ENCODE measurements around the gene CIAO1. TPM values are rescaled to one million over a fixed set of nuclear protein-coding genes. Genes with fewer than 3 reads are reported as not detected.

Gene CIAO1
- total RNA-seq, 1 donor = 126 TPM

- no peaks in the 10 kb centered on the region for H3K9me3 ChIP-seq (ENCODE audit: low read depth, low read length)
- no peaks in the 10 kb centered on the region for H3K36me3 ChIP-seq (ENCODE audit: insufficient read depth, low read length)
- no peaks in the 10 kb centered on the region for H4K20me1 ChIP-seq (ENCODE audit: insufficient read depth, low read length)
- peak overlapping the region; percentile 78 for H3K27ac ChIP-seq (ENCODE audit: low read depth, low read length)
- H3K79me2 ChIP-seq (ENCODE audit: insufficient read depth, low read length) = no peaks in the 10 kb centered on the region
- peaks cover 18% of the 10 kb centered on the region for H3K4me1 ChIP-seq (ENCODE audit: insufficient read depth, low read length)
- no peak for DNase-seq (ENCODE audit: insufficient read length, low spot score, missing footprints)
- peaks cover 4% of the 10 kb centered on the region for H3K27me3 ChIP-seq (ENCODE audit: insufficient read depth, low read length)
- peak overlapping the region; percentile 79 for H3K4me2 ChIP-seq (ENCODE audit: insufficient read depth, low read length)
- peak overlapping the region; percentile 64 for H2AFZ ChIP-seq (ENCODE audit: low read length)
- H3K4me3 ChIP-seq (ENCODE audit: insufficient read depth, low read length) = peak overlapping the region; percentile 60
- TF ChIP-seq, protein P1, sequence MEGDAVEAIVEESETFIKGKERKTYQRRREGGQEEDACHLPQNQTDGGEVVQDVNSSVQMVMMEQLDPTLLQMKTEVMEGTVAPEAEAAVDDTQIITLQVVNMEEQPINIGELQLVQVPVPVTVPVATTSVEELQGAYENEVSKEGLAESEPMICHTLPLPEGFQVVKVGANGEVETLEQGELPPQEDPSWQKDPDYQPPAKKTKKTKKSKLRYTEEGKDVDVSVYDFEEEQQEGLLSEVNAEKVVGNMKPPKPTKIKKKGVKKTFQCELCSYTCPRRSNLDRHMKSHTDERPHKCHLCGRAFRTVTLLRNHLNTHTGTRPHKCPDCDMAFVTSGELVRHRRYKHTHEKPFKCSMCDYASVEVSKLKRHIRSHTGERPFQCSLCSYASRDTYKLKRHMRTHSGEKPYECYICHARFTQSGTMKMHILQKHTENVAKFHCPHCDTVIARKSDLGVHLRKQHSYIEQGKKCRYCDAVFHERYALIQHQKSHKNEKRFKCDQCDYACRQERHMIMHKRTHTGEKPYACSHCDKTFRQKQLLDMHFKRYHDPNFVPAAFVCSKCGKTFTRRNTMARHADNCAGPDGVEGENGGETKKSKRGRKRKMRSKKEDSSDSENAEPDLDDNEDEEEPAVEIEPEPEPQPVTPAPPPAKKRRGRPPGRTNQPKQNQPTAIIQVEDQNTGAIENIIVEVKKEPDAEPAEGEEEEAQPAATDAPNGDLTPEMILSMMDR (IDR thresholded peaks at IDR 0.05; ENCODE audit: extremely low read depth, low read depth, low read length) = no peak
Measured at GRCh38 chr2:96315400-96316071, 49.5 kb downstream of the CIAO1 start.

DNA sequence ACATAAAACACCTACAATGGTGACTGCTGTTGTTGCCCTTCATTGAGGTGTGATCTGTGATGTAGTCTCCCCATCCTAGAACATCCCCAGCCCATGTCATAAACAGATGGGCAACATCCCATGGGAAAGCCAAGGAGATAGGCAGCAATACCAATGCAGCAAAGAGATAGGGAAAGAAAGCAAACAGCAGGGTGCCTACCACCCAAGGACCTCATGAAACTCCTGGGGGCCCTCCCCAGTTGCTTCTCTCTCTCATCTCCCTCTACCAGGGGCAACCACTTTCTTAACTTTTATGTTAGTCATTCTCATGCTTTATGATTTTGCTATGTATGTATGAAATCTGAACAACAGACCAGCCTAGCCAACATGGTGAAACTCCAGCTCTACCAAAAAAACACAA lies 51.0 kb downstream of the CIAO1 start:
- Histone ChIP-seq H3K4me1 (ENCODE audit: insufficient read depth, low read length) (peaks cover 27% of the 10 kb centered on the region), H2AFZ (ENCODE audit: low read length) (no peak overlapping the region), H3K4me3 (ENCODE audit: insufficient read depth, low read length) (no peak overlapping the region)

DNA sequence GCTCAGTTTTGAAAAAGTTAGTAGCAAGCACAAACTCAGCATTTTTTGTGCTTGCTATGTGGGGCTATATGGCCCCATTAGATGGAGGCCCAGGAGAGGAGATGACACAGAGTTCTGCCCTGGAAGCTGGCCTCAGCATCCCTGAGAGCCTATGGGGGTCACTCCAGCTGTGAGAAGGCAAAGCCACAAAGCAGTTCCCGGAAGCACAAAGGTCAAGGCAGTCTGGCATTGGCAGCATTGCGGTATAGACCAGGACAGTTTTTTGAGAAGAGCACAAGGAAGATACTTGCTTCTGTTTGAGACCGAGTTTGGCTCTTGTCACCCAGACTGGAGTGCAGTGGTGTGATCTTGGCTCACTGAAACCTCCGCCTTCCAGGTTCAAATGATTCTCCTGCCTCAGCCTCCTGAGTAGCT lies 51.6 kb downstream of the CIAO1 start:
- no peaks in the 10 kb centered on the region for H4K20me1 ChIP-seq (ENCODE audit: insufficient read depth, low read length)
- no peak overlapping the region for H3K4me2 ChIP-seq (ENCODE audit: insufficient read depth, low read length)
- DNase-seq (ENCODE audit: insufficient read length, low spot score, missing footprints) = no peak
- no peaks in the 10 kb centered on the region for H3K9me3 ChIP-seq (ENCODE audit: low read depth, low read length)
- H2AFZ ChIP-seq (ENCODE audit: low read length) = no peak overlapping the region
- no peaks in the 10 kb centered on the region for H3K36me3 ChIP-seq (ENCODE audit: insufficient read depth, low read length)
- H3K4me3 ChIP-seq (ENCODE audit: insufficient read depth, low read length) = no peak overlapping the region
- H3K79me2 ChIP-seq (ENCODE audit: insufficient read depth, low read length) = no peaks in the 10 kb centered on the region
- peaks cover 27% of the 10 kb centered on the region for H3K4me1 ChIP-seq (ENCODE audit: insufficient read depth, low read length)
- H3K27me3 ChIP-seq (ENCODE audit: insufficient read depth, low read length) = peaks cover 20% of the 10 kb centered on the region
- TF ChIP-seq, protein P1 (IDR thresholded peaks at IDR 0.05; ENCODE audit: extremely low read depth, low read depth, low read length) = no peak
- no peak overlapping the region for H3K27ac ChIP-seq (ENCODE audit: low read depth, low read length)

More for the DNA sequence above, 51.0 kb downstream of the CIAO1 start:
- no peaks in the 10 kb centered on the region for H4K20me1 ChIP-seq (ENCODE audit: insufficient read depth, low read length)
- TF ChIP-seq, protein P1 (IDR thresholded peaks at IDR 0.05; ENCODE audit: extremely low read depth, low read depth, low read length) = no peak
- no peak for DNase-seq (ENCODE audit: insufficient read length, low spot score, missing footprints)
- H3K27ac ChIP-seq (ENCODE audit: low read depth, low read length) = no peak overlapping the region
- H3K79me2 ChIP-seq (ENCODE audit: insufficient read depth, low read length) = no peaks in the 10 kb centered on the region
- no peak overlapping the region for H3K4me2 ChIP-seq (ENCODE audit: insufficient read depth, low read length)
- no peaks in the 10 kb centered on the region for H3K36me3 ChIP-seq (ENCODE audit: insufficient read depth, low read length)
- H3K27me3 ChIP-seq (ENCODE audit: insufficient read depth, low read length) = peaks cover 15% of the 10 kb centered on the region
- no peaks in the 10 kb centered on the region for H3K9me3 ChIP-seq (ENCODE audit: low read depth, low read length)

- Histone ChIP-seq H3K4me1 (ENCODE audit: insufficient read depth, low read length) (peaks cover 27% of the 10 kb centered on the region), H3K4me2 (ENCODE audit: insufficient read depth, low read length) (no peak overlapping the region), H3K79me2 (ENCODE audit: insufficient read depth, low read length) (no peaks in the 10 kb centered on the region), H3K36me3 (ENCODE audit: insufficient read depth, low read length) (no peaks in the 10 kb centered on the region), H3K4me3 (ENCODE audit: insufficient read depth, low read length) (no peak overlapping the region), H3K9me3 (ENCODE audit: low read depth, low read length) (no peaks in the 10 kb centered on the region), H2AFZ (ENCODE audit: low read length) (no peak overlapping the region), H3K27me3 (ENCODE audit: insufficient read depth, low read length) (peaks cover 32% of the 10 kb centered on the region), H3K27ac (ENCODE audit: low read depth, low read length) (no peak overlapping the region), H4K20me1 (ENCODE audit: insufficient read depth, low read length) (no peaks in the 10 kb centered on the region)
- TF ChIP-seq, protein P1 (IDR thresholded peaks at IDR 0.05; ENCODE audit: extremely low read depth, low read depth, low read length) = no peak
- DNase-seq (ENCODE audit: insufficient read length, low spot score, missing footprints) = peak; percentile 0
Measured at GRCh38 chr2:96318723-96319122, 52.7 kb downstream of the CIAO1 start.

All from osteoblast (primary cell).